Measurements from ENCODE around the gene AADACL2. TPM values are rescaled to one million over a fixed set of nuclear protein-coding genes. Genes with fewer than 3 reads are reported as not detected.

The AADACL2 gene
- total and polyA plus RNA-seq, 2 experiments from 2014 or later = not detected

- Histone ChIP-seq H3K4me1 (ENCODE audit: low read depth) (no peaks in the 10 kb centered on the region), H3K4me3 (no peak overlapping the region), H3K27ac (no peak overlapping the region), H3K27me3 (no peaks in the 10 kb centered on the region), H3K36me3 (no peaks in the 10 kb centered on the region), H3K9me3 (ENCODE audit: low read depth) (no peaks in the 10 kb centered on the region)
- peak in 1 of 2 donors; percentile 42 for DNase-seq (ENCODE audit: low read depth in 1 of 2, low spot score in 1 of 2)
- no peak for TF ChIP-seq CTCF (IDR thresholded peaks at IDR 0.05; ENCODE audit: low read depth, low read length)
Observed at GRCh38 chr3:151800431-151800830, 66.7 kb downstream of the AADACL2 start.

- H3K36me3 ChIP-seq = no peaks in the 10 kb centered on the region
- DNase-seq (ENCODE audit: low read depth in 1 of 2, low spot score in 1 of 2) = peak in 1 of 2 donors; percentile 69
- no peaks in the 10 kb centered on the region for H3K4me1 ChIP-seq (ENCODE audit: low read depth)
- no peak overlapping the region for H3K27ac ChIP-seq
- H3K9me3 ChIP-seq (ENCODE audit: low read depth) = no peaks in the 10 kb centered on the region
- H3K27me3 ChIP-seq = no peaks in the 10 kb centered on the region
- H3K4me3 ChIP-seq = no peak overlapping the region
- no peak for TF ChIP-seq CTCF (IDR thresholded peaks at IDR 0.05; ENCODE audit: low read depth, low read length)
Observed at GRCh38 chr3:151804267-151804666, 70.5 kb downstream of the AADACL2 start.

- Histone ChIP-seq H3K27me3 (no peaks in the 10 kb centered on the region), H3K27ac (no peak overlapping the region), H3K4me3 (no peak overlapping the region), H3K9me3 (ENCODE audit: low read depth) (no peaks in the 10 kb centered on the region), H3K4me1 (ENCODE audit: low read depth) (no peaks in the 10 kb centered on the region), H3K36me3 (no peaks in the 10 kb centered on the region)
- no peak for TF ChIP-seq CTCF (IDR thresholded peaks at IDR 0.05; ENCODE audit: low read depth, low read length)
- no peak for DNase-seq (ENCODE audit: low read depth in 1 of 2, low spot score in 1 of 2)
Observed at GRCh38 chr3:151806838-151807237, 73.1 kb downstream of the AADACL2 start.

Other genes starting within 250 kb of the AADACL2 start
- not detected in 2 replicates for gene AADAC, start 80.2 kb downstream of the AADACL2 start, total RNA-seq
- 0.12 TPM in 1 of 2 replicates, not detected in the other for gene AADAC, start 80.2 kb downstream of the AADACL2 start, polyA plus RNA-seq
- 0.11 TPM in 1 of 2 replicates, not detected in the other for gene SUCNR1, start 139.7 kb downstream of the AADACL2 start, total RNA-seq
- not detected in 2 replicates for gene SUCNR1, start 139.7 kb downstream of the AADACL2 start, polyA plus RNA-seq